HFF-Myc (cell line): ENCODE data around the gene DLL1.

Source experiments
- DNase-seq: peaks from one replicate; pipeline ENCODE4 v3.0.0-alpha.2; 2011; ENCODE audit warnings: low read depth; ENCODE audit errors: extremely low read depth
- H3K4me3 ChIP-seq: replicated peaks from 2 replicates; pipeline ENCODE4 v1.5.1; 2011; ENCODE audit warnings: low read depth, mild to moderate bottlenecking, control low read depth, low read length
- CTCF ChIP-seq: IDR thresholded peaks from 2 replicates; pipeline ENCODE4 v1.5.1; 2012; ENCODE audit warnings: mild to moderate bottlenecking, low read depth, low read length, control low read depth; ENCODE audit errors: missing control alignments

Gene DLL1

GRCh38 chr6:170249817-170250216, 41.1 kb downstream of the DLL1 start:
- H3K4me3 ChIP-seq, result no peak overlapping the region
- DNase-seq, result no peak
- TF ChIP-seq CTCF, result no peak

GRCh38 chr6:170248861-170249600, 41.8 kb downstream of the DLL1 start:
- no peak for TF ChIP-seq CTCF
- H3K4me3 ChIP-seq, result no peak overlapping the region
- DNase-seq, result no peak

DNA sequence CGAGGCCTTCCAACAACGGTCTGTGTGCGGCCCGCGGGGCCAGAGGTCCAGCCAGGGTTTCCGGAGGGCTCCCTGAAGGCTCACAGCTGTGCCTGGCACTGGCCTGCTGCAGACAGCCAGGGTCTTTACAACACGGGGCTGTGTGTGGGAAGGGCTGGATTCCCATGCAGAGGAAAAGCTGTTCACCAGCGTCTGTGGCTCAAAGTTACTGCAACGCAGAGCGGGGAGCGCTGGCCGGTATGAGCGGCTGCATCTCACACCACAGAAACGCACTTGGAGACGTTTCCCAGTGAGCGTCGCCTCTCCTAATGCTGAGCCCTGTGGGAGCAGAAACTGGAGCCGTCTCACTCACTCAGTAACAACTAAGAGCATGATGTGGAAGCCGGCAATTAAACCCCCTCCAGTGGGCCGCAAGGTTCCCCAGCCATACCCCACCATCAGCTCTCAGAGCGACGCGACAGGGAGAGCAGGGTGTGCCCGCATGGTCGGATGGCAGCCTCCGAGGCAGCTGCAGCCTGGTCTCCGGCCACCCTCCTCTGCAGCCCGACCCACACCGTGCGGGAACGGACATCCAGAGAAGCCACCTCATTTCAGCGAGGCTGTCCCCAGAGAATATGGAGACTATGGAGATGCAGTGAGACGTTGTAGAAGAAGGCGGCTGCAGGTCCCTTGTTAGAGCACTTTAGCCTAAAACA, 42.6 kb downstream of the DLL1 start:
- H3K4me3 ChIP-seq, result no peak overlapping the region
- DNase-seq, result no peak
- TF ChIP-seq CTCF, result no peak

GRCh38 chr6:170247178-170247701, 43.6 kb downstream of the DLL1 start:
- no peak overlapping the region for H3K4me3 ChIP-seq
- no peak for DNase-seq
- TF ChIP-seq CTCF, result no peak

DNA sequence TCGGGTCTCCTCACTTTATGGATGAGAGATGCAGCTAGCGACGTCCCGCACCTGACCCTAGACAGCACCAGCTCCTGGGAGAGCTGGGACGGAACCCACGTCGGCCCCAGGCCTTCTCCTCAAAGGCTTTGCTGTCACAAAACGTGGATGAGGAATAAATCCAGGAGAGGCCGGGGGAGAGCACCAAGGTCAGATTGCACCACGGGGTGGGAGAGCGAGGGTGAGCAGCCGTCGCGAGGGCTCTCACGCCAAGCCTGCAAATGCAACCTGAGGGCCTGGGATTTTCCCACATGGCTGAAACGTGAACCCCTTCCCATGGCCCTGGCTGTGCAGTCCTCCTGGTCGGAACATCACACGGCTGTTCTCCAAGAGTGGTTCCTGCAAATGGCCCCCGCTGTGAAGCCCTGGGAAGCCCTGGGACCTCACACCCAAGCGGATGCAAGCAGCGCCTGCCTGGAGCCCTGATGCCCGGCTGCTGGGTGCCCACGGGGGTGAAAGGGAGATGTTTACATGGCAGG, 45.3 kb downstream of the DLL1 start:
- no peak for TF ChIP-seq CTCF
- no peak for DNase-seq

GRCh38 chr6:170244721-170245474, 46.0 kb downstream of the DLL1 start:
- no peak for DNase-seq
- no peak overlapping the region for H3K4me3 ChIP-seq
- no peak for TF ChIP-seq CTCF

More for the DNA sequence above, 45.3 kb downstream of the DLL1 start:
- no peak overlapping the region for H3K4me3 ChIP-seq
